GM19467 (cell line): Measurements from ENCODE around the gene LRRC46.

ENCODE experiments used
- ATAC-seq: cut with Tn5 transposase; IDR thresholded peaks from one replicate; pipeline ENCODE4 v1.9.1; 2021; ENCODE audit warnings: mild to moderate bottlenecking, moderate library complexity; ENCODE audit not compliant: unreplicated experiment

The LRRC46 gene

GRCh38 chr17:47808830-47809480 lies 22.5 kb upstream of the LRRC46 start:
- no peak for ATAC-seq

- ATAC-seq: no peak
These were observed 21.2 kb upstream of the LRRC46 start for GRCh38 chr17:47810200-47810821.

- no peak for ATAC-seq
These were observed 20.4 kb upstream of the LRRC46 start for GRCh38 chr17:47810901-47811635.

GRCh38 chr17:47811709-47812108 lies 19.8 kb upstream of the LRRC46 start:
- no peak for ATAC-seq

- no peak for ATAC-seq
These were observed 19.1 kb upstream of the LRRC46 start for GRCh38 chr17:47812146-47812920.

- no peak for ATAC-seq
These were observed 18.4 kb upstream of the LRRC46 start for GRCh38 chr17:47813077-47813476.

- ATAC-seq: no peak
These were observed 17.9 kb upstream of the LRRC46 start for GRCh38 chr17:47813512-47814031.

GRCh38 chr17:47815106-47815918 lies 16.2 kb upstream of the LRRC46 start:
- ATAC-seq: no peak

GRCh38 chr17:47816111-47816735 lies 15.2 kb upstream of the LRRC46 start:
- no peak for ATAC-seq

GRCh38 chr17:47816947-47817346 lies 14.5 kb upstream of the LRRC46 start:
- no peak for ATAC-seq

- ATAC-seq: no peak
These were observed 13.3 kb upstream of the LRRC46 start for GRCh38 chr17:47818002-47818695.

GRCh38 chr17:47819475-47819874 lies 12.0 kb upstream of the LRRC46 start:
- ATAC-seq: no peak

GRCh38 chr17:47820033-47820789 lies 11.3 kb upstream of the LRRC46 start:
- no peak for ATAC-seq

GRCh38 chr17:47821031-47821423 lies 10.4 kb upstream of the LRRC46 start:
- no peak for ATAC-seq

- ATAC-seq: no peak
These were observed 9.8 kb upstream of the LRRC46 start, which contains the start of gene OSBPL7 for GRCh38 chr17:47821424-47822391. Gene OSBPL7, minus strand, starts transcription at chr17:47821794. Its CDS starts 1,516 bp downstream, at chr17:47820278.

GRCh38 chr17:47822785-47823184 lies 8.7 kb upstream of the LRRC46 start:
- ATAC-seq: no peak

- no peak for ATAC-seq
These were observed 8.0 kb upstream of the LRRC46 start for GRCh38 chr17:47823519-47823918.
